Esophagus squamous epithelium (tissue), 5 donors: ENCODE results near the gene RBM39. TPM values are rescaled to one million over a fixed set of nuclear protein-coding genes. Genes with fewer than 3 reads are reported as not detected.

Source experiments
- DNase-seq: peaks from one replicate; lab custom pipeline; 2025; lab: John Stamatoyannopoulos, UW
- H3K27ac ChIP-seq, 4 donors: fragments of 200-600 bp; sonication (generic); one replicate each; pipeline ENCODE4 v1.5.1; 2016 to 2019; ENCODE audit warnings: mild to moderate bottlenecking in 1 of 4
- H3K27me3 ChIP-seq, 4 donors: fragments of 200-600 bp; sonication (generic); 1 replicate in 3 of 4; 2 replicates in 1 of 4; pipeline versions ENCODE4 v1.5.1 to v1.6.0; 2017 to 2021; ENCODE audit warnings: antibody characterized with exemption in 1 of 4
- H3K36me3 ChIP-seq, 3 donors: fragments of 200-600 bp; sonication (generic); one replicate each; pipeline ENCODE4 v1.5.1; 2016 to 2019
- H3K4me1 ChIP-seq, 3 donors: fragments of 200-600 bp; sonication (generic); one replicate each; pipeline ENCODE4 v1.5.1; 2017 to 2019
- H3K4me3 ChIP-seq, 4 donors: fragments of 200-600 bp; sonication (generic); 1 replicate in 3 of 4; 2 replicates in 1 of 4; pipeline ENCODE4 v1.5.1; 2016 to 2019; ENCODE audit warnings: mild to moderate bottlenecking in 2 of 4, moderate library complexity in 1 of 4
- H3K9me3 ChIP-seq, 3 donors: fragments of 200-600 bp; sonication (generic); one replicate each; pipeline ENCODE4 v1.5.1; 2016 to 2019
- POLR2A ChIP-seq, 4 donors: fragments of 450-650 bp; IDR thresholded peaks; one replicate each; pipeline ENCODE4 v1.6.1; 2017; ENCODE audit warnings: antibody characterized with exemption in 4 of 4, mild to moderate bottlenecking in 4 of 4, moderate library complexity in 3 of 4
- WGBS, 2 donors: methylation state at CpG; one replicate each; pipeline ENCODE4 v1.1.5; 2018; 5-methylcytosine and 5-hydroxymethylcytosine counted together
- intact Hi-C: fragments of 100-400 bp; cut with DNase I; formaldehyde crosslinking; loops from one replicate; pipeline ENCODE4 v1.15.0; 2022
- total RNA-seq, 4 donors: library from RNA; depleted of rRNA; stranded (reverse); fragments of >200 nt; gene quantifications; one replicate each; pipeline ENCODE4 v1.1.0, GENCODE V29; 2016
- TF ChIP-seq, protein P1 (sequence below), 6 experiments: fragments of 450-650 bp in 4 of 6; fragments of 200-600 bp in 2 of 6; sonication (generic) in 2 of 6; IDR thresholded peaks; one replicate each; pipeline ENCODE4 v1.5.1; 2016 to 2019; ENCODE audit warnings: antibody characterized with exemption in 6 of 6, mild to moderate bottlenecking in 4 of 6, moderate library complexity in 4 of 6
- donor health status: DM: yes; HTN: yes; CAD: no.

The RBM39 gene
- total RNA-seq, 4 donors from 2014 or later = 149 to 326 (median 182) TPM

GRCh38 chr20:35699957-35700624 is 42.0 kb downstream of the RBM39 start:
- intact Hi-C loops = no loop called here
- peaks cover 14 to 42% (median 21%) of the 10 kb centered on the region in 3 donors for H3K4me1 ChIP-seq
- peak overlapping the region; percentile 62 to 97 (median 90) for H3K4me3 ChIP-seq
- H3K36me3 ChIP-seq = peaks cover 14 to 64% (median 23%) of the 10 kb centered on the region in 3 donors
- H3K27ac ChIP-seq = peak overlapping the region; percentile 89 to 98 (median 96)
- WGBS, 2 donors = 18 to 19% methylated on average over 6 of the region's 6 CpGs
- TF ChIP-seq, protein P1, sequence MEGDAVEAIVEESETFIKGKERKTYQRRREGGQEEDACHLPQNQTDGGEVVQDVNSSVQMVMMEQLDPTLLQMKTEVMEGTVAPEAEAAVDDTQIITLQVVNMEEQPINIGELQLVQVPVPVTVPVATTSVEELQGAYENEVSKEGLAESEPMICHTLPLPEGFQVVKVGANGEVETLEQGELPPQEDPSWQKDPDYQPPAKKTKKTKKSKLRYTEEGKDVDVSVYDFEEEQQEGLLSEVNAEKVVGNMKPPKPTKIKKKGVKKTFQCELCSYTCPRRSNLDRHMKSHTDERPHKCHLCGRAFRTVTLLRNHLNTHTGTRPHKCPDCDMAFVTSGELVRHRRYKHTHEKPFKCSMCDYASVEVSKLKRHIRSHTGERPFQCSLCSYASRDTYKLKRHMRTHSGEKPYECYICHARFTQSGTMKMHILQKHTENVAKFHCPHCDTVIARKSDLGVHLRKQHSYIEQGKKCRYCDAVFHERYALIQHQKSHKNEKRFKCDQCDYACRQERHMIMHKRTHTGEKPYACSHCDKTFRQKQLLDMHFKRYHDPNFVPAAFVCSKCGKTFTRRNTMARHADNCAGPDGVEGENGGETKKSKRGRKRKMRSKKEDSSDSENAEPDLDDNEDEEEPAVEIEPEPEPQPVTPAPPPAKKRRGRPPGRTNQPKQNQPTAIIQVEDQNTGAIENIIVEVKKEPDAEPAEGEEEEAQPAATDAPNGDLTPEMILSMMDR (IDR thresholded peaks at IDR 0.05) = no peak
- no peak for TF ChIP-seq POLR2A (IDR thresholded peaks at IDR 0.05)
- no peaks in the 10 kb centered on the region for H3K27me3 ChIP-seq
- H3K9me3 ChIP-seq = no peaks in the 10 kb centered on the region
- DNase-seq = no peak

GRCh38 chr20:35699127-35699956 is 42.7 kb downstream of the RBM39 start, which contains the start of the genes NFS1 and ROMO1:
Gene NFS1 (minus strand): TSS chr20:35699352. CDS start chr20:35699288, 64 bp downstream.
Gene ROMO1 (plus strand): TSS chr20:35699405. CDS start chr20:35699633, 228 bp downstream.
- peaks cover 6 to 64% (median 17%) of the 10 kb centered on the region in 3 donors for H3K36me3 ChIP-seq
- TF ChIP-seq, protein P1 (IDR thresholded peaks at IDR 0.05) = peak in 3 of 6 experiments; percentile 12 to 50 (median 23)
- TF ChIP-seq POLR2A (IDR thresholded peaks at IDR 0.05) = peak in 3 of 4 donors; percentile 37 to 58 (median 45)
- 0 to 1% methylated on average over 25 to 34 of the region's 81 CpGs for WGBS, 2 donors
- H3K27me3 ChIP-seq = no peaks in the 10 kb centered on the region
- intact Hi-C loops = no loop called here
- DNase-seq = peak; percentile 21
- no peaks in the 10 kb centered on the region for H3K9me3 ChIP-seq
- H3K4me3 ChIP-seq = peak within 1 kb of the TSS; percentile 62 to 97 (median 90)
- H3K4me1 ChIP-seq = peaks cover 14 to 42% (median 21%) of the 10 kb centered on the region in 3 donors
- peak within 1 kb of the TSS; percentile 89 to 98 (median 96) for H3K27ac ChIP-seq

DNA sequence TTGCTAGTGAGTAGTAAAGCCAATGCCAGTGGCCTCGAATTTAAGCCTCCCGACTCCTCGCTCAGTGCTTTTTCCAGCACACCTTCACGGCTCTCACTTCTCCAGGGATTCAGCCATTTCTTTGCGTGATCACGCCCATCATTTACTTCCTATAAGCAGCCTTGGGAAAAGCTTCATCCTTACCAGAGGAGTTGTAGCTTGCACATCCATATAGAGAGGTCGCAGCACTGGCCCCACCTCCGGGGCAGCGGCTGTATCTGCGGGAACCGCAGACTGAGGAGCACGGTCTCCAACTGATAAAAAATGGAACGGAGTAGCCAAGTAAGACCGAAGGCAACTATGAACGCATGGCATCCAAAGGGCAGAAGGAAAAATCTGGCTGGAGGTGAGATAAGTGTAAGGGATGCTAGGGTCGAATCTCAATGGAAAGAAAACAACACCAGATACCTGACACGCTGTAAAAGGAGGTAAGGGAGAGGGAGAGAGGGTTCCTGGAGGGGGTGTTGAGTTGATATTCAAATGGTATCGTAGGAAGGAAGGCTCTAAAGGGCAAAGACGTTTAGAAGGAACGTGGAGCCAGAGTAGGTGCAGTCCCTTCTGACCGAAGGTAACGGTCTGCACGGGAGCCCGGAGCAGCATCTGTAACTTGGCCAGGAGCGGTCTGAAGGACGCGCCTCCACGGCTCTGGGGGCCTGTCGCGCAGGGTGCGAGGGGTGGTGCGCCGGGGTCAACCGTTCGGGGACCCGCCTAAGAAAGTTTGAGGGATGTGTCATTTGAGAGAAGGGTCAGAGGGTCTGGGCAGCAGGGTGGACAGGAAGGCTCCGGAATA is 43.5 kb downstream of the RBM39 start:
- H3K27me3 ChIP-seq = no peaks in the 10 kb centered on the region
- H3K9me3 ChIP-seq = no peaks in the 10 kb centered on the region
- intact Hi-C loops = no loop called here
- DNase-seq = no peak
- H3K27ac ChIP-seq = peak overlapping the region; percentile 89 to 98 (median 96)
- 5 to 10% methylated on average over 24 to 35 of the region's 37 CpGs for WGBS, 2 donors
- peaks cover 14 to 39% (median 21%) of the 10 kb centered on the region in 3 donors for H3K4me1 ChIP-seq
- H3K4me3 ChIP-seq = peak overlapping the region; percentile 62 to 97 (median 90)
- TF ChIP-seq POLR2A (IDR thresholded peaks at IDR 0.05) = no peak
- TF ChIP-seq, protein P1 (IDR thresholded peaks at IDR 0.05) = no peak
- peaks cover 4 to 64% (median 10%) of the 10 kb centered on the region in 3 donors for H3K36me3 ChIP-seq

DNA sequence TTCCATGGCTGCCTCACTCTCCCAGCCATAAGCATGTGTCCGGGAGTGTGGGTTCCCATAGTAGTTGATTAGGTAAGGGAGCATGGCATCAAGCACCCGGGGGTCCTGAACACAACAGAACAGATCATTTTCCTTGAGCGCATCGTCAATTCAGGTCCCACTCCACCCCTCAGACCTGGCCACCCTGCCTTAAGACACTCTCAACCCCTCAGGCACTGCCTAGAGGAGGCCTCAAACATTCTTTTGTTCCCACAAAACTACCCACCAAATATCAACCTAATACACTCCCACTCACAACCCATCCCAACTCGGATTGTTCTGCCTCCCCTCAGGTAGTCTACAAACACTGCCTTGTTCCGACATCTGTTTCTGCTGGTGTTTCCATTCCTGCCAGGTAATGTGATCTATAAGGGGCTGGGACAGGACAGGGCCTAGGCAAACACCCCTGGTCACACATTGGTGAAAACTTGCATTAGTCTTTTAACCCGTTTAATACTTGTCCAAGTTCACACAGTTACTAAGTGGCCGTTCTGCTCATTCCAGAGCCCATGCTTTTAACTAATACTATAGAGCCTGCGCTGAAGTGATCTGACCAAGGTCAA is 44.3 kb downstream of the RBM39 start:
- 70 to 71% methylated on average over 9 of the region's 9 CpGs for WGBS, 2 donors
- TF ChIP-seq, protein P1 (IDR thresholded peaks at IDR 0.05) = no peak
- TF ChIP-seq POLR2A (IDR thresholded peaks at IDR 0.05) = no peak
- Histone ChIP-seq H3K27me3 (no peaks in the 10 kb centered on the region), H3K27ac (peak overlapping the region in 1 of 4 donors; percentile 96), H3K9me3 (no peaks in the 10 kb centered on the region), H3K36me3 (peaks cover 0 to 64% (median 10%) of the 10 kb centered on the region in 3 donors), H3K4me1 (peaks cover 14 to 39% (median 21%) of the 10 kb centered on the region in 3 donors), H3K4me3 (peak overlapping the region; percentile 62 to 97 (median 90))
- intact Hi-C loops = no loop called here
- no peak for DNase-seq
